Skin epidermis (tissue), 12 donors: ENCODE results near the gene ANKRD13C.
A peak's percentile ranks its signal among the peaks of the same experiment; 100 is the strongest.
"Not testable (repeated sequence)": the region's sequence is repeated elsewhere in the genome, so short reads cannot be mapped to it uniquely, and the experiment has no call there.

ENCODE experiments used
- H3K27ac ChIP-seq, 21 experiments: fragments of 200-600 bp; sonication (generic) in 11 of 21; one replicate each; pipeline ENCODE4 v1.5.0; 2020; ENCODE audit warnings: mild to moderate bottlenecking in 3 of 21, inconsistent platforms in 2 of 21, moderate library complexity in 2 of 21
- H3K4me3 ChIP-seq, 7 experiments: fragments of 200-600 bp; sonication (generic) in 2 of 7; one replicate each; pipeline ENCODE4 v1.5.0; 2020; ENCODE audit warnings: inconsistent platforms in 2 of 7, mild to moderate bottlenecking in 2 of 7, moderate library complexity in 1 of 7

The ANKRD13C gene

GRCh38 chr1:70354332-70355110, at the start of gene ANKRD13C:
ANKRD13C (minus strand) TSS chr1:70354722; CDS start chr1:70354408, 314 bp downstream.
- Histone ChIP-seq H3K4me3 (peak within 1 kb of the TSS; percentile 73 to 96 (median 91)), H3K27ac (peak within 1 kb of the TSS; percentile 82 to 98 (median 94))

GRCh38 chr1:70403759-70404158, 49.2 kb upstream of the ANKRD13C start:
- Histone ChIP-seq H3K4me3 (no peak overlapping the region), H3K27ac (no peak overlapping the region)

- no peak overlapping the region for H3K27ac ChIP-seq
- no peak overlapping the region for H3K4me3 ChIP-seq
Observed at GRCh38 chr1:70401974-70402373, 47.5 kb upstream of the ANKRD13C start.

GRCh38 chr1:70400335-70400734, 45.8 kb upstream of the ANKRD13C start:
- no peak overlapping the region for H3K4me3 ChIP-seq
- H3K27ac ChIP-seq = no peak overlapping the region

- no peak overlapping the region for H3K4me3 ChIP-seq
Observed at GRCh38 chr1:70397013-70397412, 42.5 kb upstream of the ANKRD13C start.

GRCh38 chr1:70396607-70397006, 42.1 kb upstream of the ANKRD13C start:
- Histone ChIP-seq H3K4me3 (no peak overlapping the region), H3K27ac (no peak overlapping the region)

More at GRCh38 chr1:70397013-70397412, 42.5 kb upstream of the ANKRD13C start:
- no peak overlapping the region for H3K27ac ChIP-seq

GRCh38 chr1:70392626-70393025, 38.1 kb upstream of the ANKRD13C start:
- H3K4me3 ChIP-seq = no peak overlapping the region
- no peak overlapping the region for H3K27ac ChIP-seq

GRCh38 chr1:70387507-70387906, 33.0 kb upstream of the ANKRD13C start:
- Histone ChIP-seq H3K4me3 (no peak overlapping the region), H3K27ac (no peak overlapping the region)

GRCh38 chr1:70386121-70386520, 31.6 kb upstream of the ANKRD13C start:
- H3K27ac ChIP-seq = no peak overlapping the region
- H3K4me3 ChIP-seq = no peak overlapping the region

- no peak overlapping the region for H3K4me3 ChIP-seq
- H3K27ac ChIP-seq = no peak overlapping the region
Observed at GRCh38 chr1:70385477-70385876, 31.0 kb upstream of the ANKRD13C start.

- Histone ChIP-seq H3K27ac (no peak overlapping the region), H3K4me3 (no peak overlapping the region)
Observed at GRCh38 chr1:70384542-70384941, 30.0 kb upstream of the ANKRD13C start.

GRCh38 chr1:70383483-70383882, 29.0 kb upstream of the ANKRD13C start:
- H3K4me3 ChIP-seq = no peak overlapping the region
- no peak overlapping the region for H3K27ac ChIP-seq

- Histone ChIP-seq H3K27ac (no peak overlapping the region), H3K4me3 (no peak overlapping the region)
Observed at GRCh38 chr1:70382682-70383081, 28.2 kb upstream of the ANKRD13C start.

GRCh38 chr1:70376196-70376595, 21.7 kb upstream of the ANKRD13C start:
- H3K27ac ChIP-seq = no peak overlapping the region
- H3K4me3 ChIP-seq = no peak overlapping the region

- H3K27ac ChIP-seq, H3K4me3 ChIP-seq: not testable (repeated sequence)
Observed at GRCh38 chr1:70373580-70373979, 19.1 kb upstream of the ANKRD13C start.

- no peak overlapping the region for H3K4me3 ChIP-seq
- H3K27ac ChIP-seq = no peak overlapping the region
Observed at GRCh38 chr1:70372426-70372825, 17.9 kb upstream of the ANKRD13C start.

GRCh38 chr1:70371586-70371985, 17.1 kb upstream of the ANKRD13C start:
- H3K27ac ChIP-seq = not testable (repeated sequence)

GRCh38 chr1:70367397-70367796, 12.9 kb upstream of the ANKRD13C start:
- not testable (repeated sequence) for H3K4me3 ChIP-seq, H3K27ac ChIP-seq

More at GRCh38 chr1:70371586-70371985, 17.1 kb upstream of the ANKRD13C start:
- not testable (repeated sequence) for H3K4me3 ChIP-seq

GRCh38 chr1:70366997-70367396, 12.5 kb upstream of the ANKRD13C start:
- not testable (repeated sequence) for H3K27ac ChIP-seq, H3K4me3 ChIP-seq

GRCh38 chr1:70366425-70366952, 12.0 kb upstream of the ANKRD13C start:
- not testable (repeated sequence) for H3K4me3 ChIP-seq, H3K27ac ChIP-seq

- Histone ChIP-seq H3K4me3 (no peak overlapping the region), H3K27ac (no peak overlapping the region)
Observed at GRCh38 chr1:70364439-70364838, 9.9 kb upstream of the ANKRD13C start.
